ENCODE measurements around the gene ADAMTSL4.

DNA sequence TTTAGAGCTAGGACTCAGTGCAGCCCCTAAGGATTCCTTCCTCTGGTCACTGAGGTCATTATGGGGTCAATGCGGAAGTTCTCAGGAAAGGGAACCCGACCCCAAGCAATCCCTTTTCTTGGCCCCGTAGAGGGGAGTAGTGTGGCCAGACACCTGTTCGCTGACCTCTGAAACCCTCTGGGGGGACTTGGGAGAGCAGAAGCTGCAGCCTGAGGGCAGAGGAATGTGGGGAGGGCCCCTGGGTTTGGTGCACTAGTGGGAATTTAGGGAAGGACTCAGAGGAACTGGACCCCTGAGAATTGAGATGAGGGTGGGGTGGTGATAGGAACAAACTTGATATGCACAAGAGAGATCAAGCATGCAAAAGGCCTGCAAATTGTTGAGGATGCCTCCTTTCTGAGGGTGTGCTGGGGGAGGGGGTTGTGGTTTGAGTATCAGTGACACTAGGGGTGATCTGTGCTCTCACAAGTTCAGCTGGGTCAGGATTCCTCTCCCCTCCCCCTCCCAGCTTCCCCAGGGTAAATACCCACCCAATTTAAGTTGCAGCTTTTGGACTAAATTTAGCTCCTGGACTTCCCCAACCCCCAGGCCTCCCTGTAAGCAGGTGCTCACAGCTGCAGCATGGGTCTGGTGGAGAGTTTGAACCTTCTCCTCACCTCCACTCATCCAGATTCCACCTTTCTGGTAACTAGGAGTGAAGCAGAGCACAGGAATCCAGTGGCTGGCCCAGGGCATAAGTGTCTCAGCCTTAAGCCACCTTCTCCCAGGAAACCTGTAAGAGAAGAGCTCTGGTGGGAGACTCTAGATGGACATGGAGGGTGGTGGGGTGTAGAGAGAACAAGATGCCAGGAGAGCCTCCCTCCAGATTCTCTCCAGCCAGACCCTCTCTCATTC is 13.5 kb downstream of the ADAMTSL4 start:
- no peak for TF ChIP-seq RAD21 (IDR thresholded peaks at IDR 0.05; ENCODE audit: low read depth)
- TF ChIP-seq CREB1 (IDR thresholded peaks at IDR 0.05; ENCODE audit: low read depth) = no peak
- no peak for TF ChIP-seq CEBPB (IDR thresholded peaks at IDR 0.05)
- no peak for TF ChIP-seq EP300 (IDR thresholded peaks at IDR 0.05; ENCODE audit: borderline replicate concordance)
- no peak for TF ChIP-seq YY1 (IDR thresholded peaks at IDR 0.05; ENCODE audit: low read depth)
- TF ChIP-seq NFIC (IDR thresholded peaks at IDR 0.05) = no peak
- TF ChIP-seq EGR1 (IDR thresholded peaks at IDR 0.05) = no peak
- no peak for TF ChIP-seq REST (IDR thresholded peaks at IDR 0.05; ENCODE audit: low read depth)
- no peak for TF ChIP-seq TEAD4 (IDR thresholded peaks at IDR 0.05)
- TF ChIP-seq, protein P1, sequence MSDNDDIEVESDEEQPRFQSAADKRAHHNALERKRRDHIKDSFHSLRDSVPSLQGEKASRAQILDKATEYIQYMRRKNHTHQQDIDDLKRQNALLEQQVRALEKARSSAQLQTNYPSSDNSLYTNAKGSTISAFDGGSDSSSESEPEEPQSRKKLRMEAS (IDR thresholded peaks at IDR 0.05) = no peak
